EH (cell line): ENCODE measurements around the gene HELT.
"Not testable (repeated sequence)": the region's sequence is repeated elsewhere in the genome, so short reads cannot be mapped to it uniquely, and the experiment has no call there.

Source experiments
- DNase-seq: peaks from one replicate; pipeline ENCODE4 v3.0.0-alpha.2; 2015; ENCODE audit warnings: low read depth

The HELT gene, protein sequence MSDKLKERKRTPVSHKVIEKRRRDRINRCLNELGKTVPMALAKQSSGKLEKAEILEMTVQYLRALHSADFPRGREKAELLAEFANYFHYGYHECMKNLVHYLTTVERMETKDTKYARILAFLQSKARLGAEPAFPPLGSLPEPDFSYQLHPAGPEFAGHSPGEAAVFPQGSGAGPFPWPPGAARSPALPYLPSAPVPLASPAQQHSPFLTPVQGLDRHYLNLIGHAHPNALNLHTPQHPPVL

GRCh38 chr4:185017964-185018772 is at the start of gene HELT:
Gene HELT, plus strand, starts transcription at chr4:185018490. Its CDS starts 439 bp downstream, at chr4:185018929.
- DNase-seq: no peak

DNA sequence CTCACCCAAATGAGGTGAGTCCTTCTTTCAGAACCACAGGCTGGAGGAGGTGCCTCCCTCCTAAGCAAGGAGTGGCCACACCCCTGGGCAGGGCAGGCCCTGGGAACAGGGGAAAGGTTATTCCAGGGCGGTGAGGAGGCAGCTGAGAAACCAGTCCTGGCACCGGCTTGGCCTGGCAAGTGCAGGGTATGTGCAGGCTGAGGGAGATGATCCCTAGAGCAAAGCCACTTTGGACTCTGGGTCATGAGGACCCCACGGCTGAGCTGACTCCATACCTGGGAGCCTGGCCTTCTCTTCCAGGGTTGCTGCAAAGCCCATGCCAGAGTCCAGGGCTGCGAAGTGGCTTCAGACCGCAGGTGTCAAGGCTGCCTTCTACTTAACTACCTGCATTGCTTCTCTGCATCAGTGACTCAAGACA is 49.5 kb upstream of the HELT start:
- DNase-seq: no peak

- no peak for DNase-seq
These were observed 48.7 kb upstream of the HELT start for GRCh38 chr4:184969610-184970009.

DNA sequence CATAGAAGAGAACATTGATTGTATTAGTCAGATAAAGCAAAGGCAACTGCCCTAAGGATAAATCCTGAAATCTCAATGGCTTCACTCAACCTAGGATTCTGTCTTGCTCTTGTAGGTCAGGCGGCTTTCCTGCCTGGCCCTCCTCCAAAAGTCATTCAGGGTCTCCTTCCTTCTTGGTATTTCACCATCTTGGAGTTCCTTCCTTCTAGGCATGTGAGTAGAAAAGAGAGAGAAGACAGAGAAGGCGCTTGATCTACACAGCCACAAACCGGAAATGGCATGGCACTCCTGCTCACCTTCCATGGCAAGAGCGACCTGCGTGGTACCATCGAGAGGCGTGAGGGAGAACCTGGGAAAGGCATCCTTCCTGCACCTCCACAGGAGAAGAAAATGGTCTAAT is 45.3 kb upstream of the HELT start:
- no peak for DNase-seq

GRCh38 chr4:184976348-184976747 is 41.9 kb upstream of the HELT start:
- DNase-seq: not testable (repeated sequence)

GRCh38 chr4:184977747-184978146 is 40.5 kb upstream of the HELT start:
- no peak for DNase-seq

- no peak for DNase-seq
These were observed 40.1 kb upstream of the HELT start for GRCh38 chr4:184978211-184978610.

GRCh38 chr4:184979461-184980124 is 38.7 kb upstream of the HELT start:
- DNase-seq: no peak

DNA sequence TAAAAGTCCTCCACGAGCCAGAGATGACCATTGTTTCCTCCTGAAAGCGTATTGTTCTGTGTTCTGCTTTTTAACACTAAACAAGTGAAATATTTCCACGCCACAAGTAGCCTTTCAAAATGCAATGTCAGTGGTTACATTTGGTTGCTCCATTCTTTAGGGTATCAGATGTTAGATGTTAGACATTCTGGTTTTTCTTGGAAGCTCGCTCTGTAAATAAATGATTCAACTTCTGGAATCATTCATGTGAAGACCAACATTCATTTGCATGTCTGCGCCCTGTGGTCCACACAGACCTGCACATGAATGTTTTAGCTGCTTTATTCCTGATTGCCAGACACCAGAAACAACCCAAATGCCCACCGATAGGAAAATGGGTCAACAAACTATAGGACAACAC is 38.0 kb upstream of the HELT start:
- no peak for DNase-seq

GRCh38 chr4:184983672-184984356 is 34.5 kb upstream of the HELT start:
- DNase-seq: peak; percentile 47

GRCh38 chr4:184987493-184988031 is 30.7 kb upstream of the HELT start:
- DNase-seq: no peak

DNA sequence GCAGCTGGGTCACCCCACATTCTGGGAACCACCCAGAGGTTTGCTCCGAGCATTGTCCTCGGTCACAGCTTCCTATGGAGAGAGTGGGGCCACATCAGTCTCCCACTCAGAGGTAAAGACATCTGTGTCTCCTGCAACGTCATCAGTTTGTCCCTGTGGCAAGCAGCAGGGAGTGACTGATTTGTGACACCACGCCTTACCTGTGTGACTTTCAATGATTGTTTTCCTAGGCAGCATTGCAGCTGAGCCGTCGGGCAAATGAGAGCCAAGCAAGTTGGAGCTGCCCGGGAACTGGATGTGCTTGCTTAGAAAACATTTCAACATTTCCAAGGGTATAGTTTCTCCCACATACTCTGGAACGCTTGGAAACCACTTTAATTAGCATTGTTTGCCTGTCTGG is 29.7 kb upstream of the HELT start:
- no peak for DNase-seq

DNA sequence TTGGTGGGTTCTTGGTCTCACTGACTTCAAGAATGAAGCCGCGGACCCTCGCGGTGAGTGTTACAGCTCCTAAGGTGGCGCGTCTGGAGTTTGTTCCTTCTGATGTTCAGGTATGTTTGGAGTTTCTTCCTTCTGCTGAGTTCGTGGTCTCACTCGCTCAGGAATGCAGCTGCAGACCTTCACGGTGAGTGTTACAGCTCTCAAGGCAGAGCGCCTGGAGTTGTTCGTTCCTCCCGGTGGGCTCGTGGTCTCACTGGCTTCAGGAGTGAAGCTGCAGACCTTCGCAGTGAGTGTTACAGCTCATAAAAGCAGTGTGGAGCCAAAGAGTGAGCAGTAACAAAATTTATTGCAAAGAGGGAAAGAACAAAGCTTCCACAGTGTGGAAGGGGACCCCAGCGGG is 29.0 kb upstream of the HELT start:
- DNase-seq: not testable (repeated sequence)

GRCh38 chr4:184990131-184990530 is 28.2 kb upstream of the HELT start:
- not testable (repeated sequence) for DNase-seq

GRCh38 chr4:184991860-184992259 is 26.4 kb upstream of the HELT start:
- no peak for DNase-seq

- DNase-seq: no peak
These were observed 25.9 kb upstream of the HELT start for GRCh38 chr4:184992422-184992821.

DNA sequence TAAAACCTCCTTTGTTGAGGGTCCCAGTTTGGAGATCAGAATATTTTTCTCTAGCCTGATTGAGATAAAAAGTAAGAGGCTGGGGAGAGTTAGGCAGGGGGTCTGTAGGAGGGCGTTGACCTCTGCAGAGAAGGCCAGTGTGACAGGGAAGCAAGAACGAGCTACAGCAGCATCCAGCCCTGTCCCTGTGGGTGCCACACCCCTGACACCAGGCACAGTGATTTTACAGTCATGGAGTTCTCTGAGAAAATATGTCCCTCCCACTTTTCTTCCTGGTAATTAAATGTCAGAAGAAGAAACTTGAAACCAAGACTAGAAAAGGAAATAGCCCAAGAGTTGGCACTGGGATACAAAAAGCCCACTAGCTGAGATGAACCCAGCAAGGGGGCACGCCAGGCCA is 25.0 kb upstream of the HELT start:
- no peak for DNase-seq

GRCh38 chr4:184994010-184994622 is 24.2 kb upstream of the HELT start:
- no peak for DNase-seq

DNA sequence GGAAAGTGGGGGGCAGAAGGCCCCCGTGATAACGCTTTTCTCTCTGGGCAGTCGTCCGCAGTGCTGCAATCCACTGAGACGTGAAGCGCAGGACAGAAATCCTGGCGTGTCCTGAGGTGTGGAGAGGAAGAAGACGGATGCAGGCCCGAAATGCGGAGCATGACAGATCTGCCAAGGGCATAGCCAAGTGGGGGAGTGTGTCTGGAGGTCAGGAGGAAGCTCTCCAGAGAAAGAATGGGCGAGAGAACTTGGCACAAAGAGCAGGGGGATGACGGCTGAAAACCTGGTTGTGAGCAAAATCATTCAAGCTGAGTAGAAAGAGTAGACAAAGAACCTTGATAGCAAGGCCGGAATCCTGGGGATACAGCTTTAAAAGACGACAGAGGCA is 23.7 kb upstream of the HELT start:
- no peak for DNase-seq

DNA sequence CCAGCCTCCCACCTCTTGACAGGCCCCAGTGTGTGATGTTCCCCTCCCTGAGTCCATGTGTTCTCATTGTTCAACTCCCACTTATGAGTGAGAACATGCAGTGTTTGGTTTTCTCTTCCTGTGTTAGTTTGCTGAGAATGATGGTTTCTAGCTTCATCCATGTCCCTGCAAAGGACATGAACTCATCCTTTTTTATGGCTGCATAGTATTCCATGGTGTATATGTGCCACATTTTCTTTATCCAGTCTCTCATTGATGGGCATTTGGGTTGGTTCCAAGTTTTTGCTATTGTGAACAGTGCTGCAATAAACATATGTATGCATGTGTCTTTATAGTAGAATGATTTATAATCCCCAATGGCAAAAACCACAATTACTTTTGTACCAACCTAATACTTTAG is 20.6 kb upstream of the HELT start:
- DNase-seq: not testable (repeated sequence)

GRCh38 chr4:185002784-185003183 is 15.5 kb upstream of the HELT start:
- DNase-seq: no peak
